CD4-positive, CD25-positive, alpha-beta regulatory T cell (primary cell): ENCODE measurements around the gene ACBD5. TPM values are rescaled to one million over a fixed set of nuclear protein-coding genes. Genes with fewer than 3 reads are reported as not detected.

ENCODE experiments used
- ATAC-seq, 2 donors: fragments of 150-1000 bp; cut with Tn5 transposase; one replicate each; pipeline ENCODE4 v1.10.0; 2021; ENCODE audit warnings: low read depth in 2 of 2, moderate number of reproducible peaks in 2 of 2, moderate library complexity in 1 of 2
- DNase-seq, 3 donors: peaks; one replicate each; pipeline versions ENCODE4 v3.0.0 to v3.0.0-alpha.2; 2012 to 2022; ENCODE audit warnings: mixed read lengths in 1 of 3
- H3K27ac ChIP-seq: one replicate; pipeline ENCODE4 v1.7.0; 2013; ENCODE audit warnings: mild to moderate bottlenecking, low read length; ENCODE audit not compliant: insufficient read depth, poor library complexity, severe bottlenecking
- H3K27me3 ChIP-seq: one replicate; pipeline ENCODE4 v1.7.0; 2013; ENCODE audit warnings: low read length; ENCODE audit not compliant: control insufficient read depth, insufficient read depth
- H3K36me3 ChIP-seq: one replicate; pipeline ENCODE4 v1.7.0; 2013; ENCODE audit warnings: mild to moderate bottlenecking, low read length, moderate library complexity; ENCODE audit not compliant: control insufficient read depth, insufficient read depth
- H3K4me1 ChIP-seq: 2 replicates; pipeline ENCODE4 v1.7.0; 2013; ENCODE audit warnings: mild to moderate bottlenecking, low read length; ENCODE audit not compliant: insufficient read depth, control insufficient read depth, poor library complexity, severe bottlenecking
- H3K4me3 ChIP-seq: one replicate; pipeline ENCODE4 v1.7.0; 2013; ENCODE audit warnings: low read depth, mild to moderate bottlenecking, low read length, moderate library complexity
- H3K9me3 ChIP-seq, 2 experiments: 1 replicate in 1 of 2; 2 replicates in 1 of 2; pipeline ENCODE4 v1.7.0; 2013; ENCODE audit warnings: low read length in 2 of 2, mild to moderate bottlenecking in 1 of 2, moderate library complexity in 1 of 2; ENCODE audit not compliant: control insufficient read depth in 2 of 2
- H3K27ac Mint-ChIP-seq, 3 donors: one replicate each; pipeline ENCODE4 v1.8.0; 2020 to 2022; ENCODE audit warnings: mild to moderate bottlenecking in 3 of 3, mixed read lengths in 3 of 3, moderate library complexity in 2 of 3
- H3K27me3 Mint-ChIP-seq: one replicate; pipeline ENCODE4 v1.8.0; 2022; ENCODE audit warnings: mild to moderate bottlenecking, mixed read lengths
- H3K36me3 Mint-ChIP-seq: one replicate; pipeline ENCODE4 v1.8.0; 2020; ENCODE audit warnings: mixed read lengths
- H3K4me1 Mint-ChIP-seq, 4 donors: one replicate each; pipeline ENCODE4 v1.8.0; 2020 to 2022; ENCODE audit warnings: mixed read lengths in 4 of 4, mild to moderate bottlenecking in 1 of 4
- H3K4me3 Mint-ChIP-seq, 4 donors: one replicate each; pipeline ENCODE4 v1.8.0; 2020 to 2022; ENCODE audit warnings: mild to moderate bottlenecking in 4 of 4, mixed read lengths in 4 of 4, moderate library complexity in 3 of 4
- H3K9me3 Mint-ChIP-seq, 7 donors: one replicate each; pipeline ENCODE4 v1.8.0; 2020 to 2022; ENCODE audit warnings: mixed read lengths in 7 of 7, mild to moderate bottlenecking in 3 of 7, moderate library complexity in 2 of 7
- polyA plus RNA-seq, 4 donors: library from polyadenylated mRNA; unstranded; fragments of 300-500 nt; fragmentation: Illumina TruSeq; gene quantifications; one replicate each; pipeline ENCODE4 v1.2.3, GENCODE V29; 2021
- total RNA-seq: library from RNA; stranded (reverse); gene quantifications from one replicate; pipeline ENCODE4 v1.2.3, GENCODE V29; 2022

ACBD5 gene
- total and polyA plus RNA-seq, 5 donors from 2014 or later, result 11.0 to 24.7 (median 11.9) TPM

- H3K36me3 ChIP-seq, result peaks cover 76% of the 10 kb centered on the region
- H3K36me3 Mint-ChIP-seq, result peaks cover 28% of the 10 kb centered on the region
- H3K4me1 Mint-ChIP-seq, result peaks cover 0 to 5% (median under 1%) of the 10 kb centered on the region in 4 donors
Observed at GRCh38 chr10:27203806-27204205, 36.8 kb downstream of the ACBD5 start.

GRCh38 chr10:27197980-27198620 lies 42.5 kb downstream of the ACBD5 start:
- Mint-ChIP-seq H3K27me3 (no peaks in the 10 kb centered on the region), H3K36me3 (peaks cover 24% of the 10 kb centered on the region), H3K4me3 (no peak overlapping the region), H3K4me1 (peaks cover 0 to 16% (median under 1%) of the 10 kb centered on the region in 4 donors), H3K9me3 (no peaks in the 10 kb centered on the region), H3K27ac (peak overlapping the region in 1 of 3 donors; percentile 2)
- Histone ChIP-seq H3K27me3 (no peaks in the 10 kb centered on the region), H3K36me3 (peaks cover 57% of the 10 kb centered on the region), H3K4me3 (no peak overlapping the region), H3K4me1 (no peaks in the 10 kb centered on the region), H3K9me3 (no peaks in the 10 kb centered on the region), H3K27ac (no peak overlapping the region)
- DNase-seq (no peak), ATAC-seq (no peak)

More at GRCh38 chr10:27203806-27204205, 36.8 kb downstream of the ACBD5 start:
- no peak for DNase-seq
- Histone ChIP-seq H3K27ac (no peak overlapping the region), H3K9me3 (no peaks in the 10 kb centered on the region), H3K27me3 (no peaks in the 10 kb centered on the region), H3K4me1 (no peaks in the 10 kb centered on the region), H3K4me3 (no peak overlapping the region)
- H3K9me3 Mint-ChIP-seq, result no peaks in the 10 kb centered on the region
- no peak for ATAC-seq
- no peak overlapping the region for H3K4me3 Mint-ChIP-seq
- no peak overlapping the region for H3K27ac Mint-ChIP-seq
- H3K27me3 Mint-ChIP-seq, result no peaks in the 10 kb centered on the region

- no peak for ATAC-seq
- no peaks in the 10 kb centered on the region for H3K27me3 Mint-ChIP-seq
- H3K27ac Mint-ChIP-seq, result no peak overlapping the region
Observed at GRCh38 chr10:27192284-27192683, 48.3 kb downstream of the ACBD5 start.

GRCh38 chr10:27190508-27190907 lies 50.1 kb downstream of the ACBD5 start:
- no peak overlapping the region for H3K27ac ChIP-seq
- H3K9me3 Mint-ChIP-seq, result no peaks in the 10 kb centered on the region
- peak overlapping the region in 1 of 3 donors; percentile 20 for H3K27ac Mint-ChIP-seq
- H3K4me3 Mint-ChIP-seq, result no peak overlapping the region
- DNase-seq (no peak), ATAC-seq (no peak)
- H3K27me3 ChIP-seq, result no peaks in the 10 kb centered on the region
- no peaks in the 10 kb centered on the region for H3K9me3 ChIP-seq
- H3K4me1 Mint-ChIP-seq, result peaks cover 0 to 4% (median 0%) of the 10 kb centered on the region in 4 donors
- H3K4me1 ChIP-seq, result no peaks in the 10 kb centered on the region
- H3K27me3 Mint-ChIP-seq, result no peaks in the 10 kb centered on the region
- H3K4me3 ChIP-seq, result no peak overlapping the region
- peaks cover 7% of the 10 kb centered on the region for H3K36me3 Mint-ChIP-seq
- H3K36me3 ChIP-seq, result peaks cover 10% of the 10 kb centered on the region

More at GRCh38 chr10:27192284-27192683, 48.3 kb downstream of the ACBD5 start:
- Mint-ChIP-seq H3K4me1 (peaks cover 0 to 4% (median 0%) of the 10 kb centered on the region in 4 donors), H3K36me3 (peaks cover 4% of the 10 kb centered on the region), H3K4me3 (no peak overlapping the region), H3K9me3 (no peaks in the 10 kb centered on the region)
- Histone ChIP-seq H3K36me3 (peaks cover 15% of the 10 kb centered on the region), H3K4me1 (no peaks in the 10 kb centered on the region), H3K9me3 (no peaks in the 10 kb centered on the region), H3K27me3 (no peaks in the 10 kb centered on the region), H3K4me3 (no peak overlapping the region), H3K27ac (no peak overlapping the region)
- no peak for DNase-seq

- Histone ChIP-seq H3K27ac (no peak overlapping the region), H3K4me1 (no peaks in the 10 kb centered on the region), H3K27me3 (no peaks in the 10 kb centered on the region), H3K4me3 (no peak overlapping the region), H3K36me3 (peaks cover 11% of the 10 kb centered on the region), H3K9me3 (no peaks in the 10 kb centered on the region)
- DNase-seq (no peak), ATAC-seq (no peak)
- Mint-ChIP-seq H3K4me3 (no peak overlapping the region), H3K36me3 (peaks cover 11% of the 10 kb centered on the region), H3K27ac (no peak overlapping the region), H3K4me1 (peaks cover 0 to 4% (median 0%) of the 10 kb centered on the region in 4 donors), H3K9me3 (peaks cover 0 to 2% (median 0%) of the 10 kb centered on the region in 7 donors), H3K27me3 (no peaks in the 10 kb centered on the region)
Observed at GRCh38 chr10:27188897-27189296, 51.7 kb downstream of the ACBD5 start.

GRCh38 chr10:27188259-27188658 lies 52.3 kb downstream of the ACBD5 start:
- H3K27ac Mint-ChIP-seq, result no peak overlapping the region
- Histone ChIP-seq H3K27me3 (no peaks in the 10 kb centered on the region), H3K36me3 (peaks cover 11% of the 10 kb centered on the region)

GRCh38 chr10:27169849-27170248 lies 70.7 kb downstream of the ACBD5 start:
- Histone ChIP-seq H3K27ac (no peak overlapping the region), H3K36me3 (peaks cover 34% of the 10 kb centered on the region), H3K27me3 (no peaks in the 10 kb centered on the region), H3K4me1 (no peaks in the 10 kb centered on the region), H3K4me3 (no peak overlapping the region), H3K9me3 (no peaks in the 10 kb centered on the region)
- peak overlapping the region in 1 of 3 donors; percentile 54 for H3K27ac Mint-ChIP-seq
- H3K4me1 Mint-ChIP-seq, result peaks cover 0 to 12% (median 0%) of the 10 kb centered on the region in 4 donors
- no peaks in the 10 kb centered on the region for H3K9me3 Mint-ChIP-seq
- no peak overlapping the region for H3K4me3 Mint-ChIP-seq
- DNase-seq (no peak), ATAC-seq (no peak)
- H3K36me3 Mint-ChIP-seq, result peaks cover 20% of the 10 kb centered on the region
- H3K27me3 Mint-ChIP-seq, result no peaks in the 10 kb centered on the region

More at GRCh38 chr10:27188259-27188658, 52.3 kb downstream of the ACBD5 start:
- Mint-ChIP-seq H3K27me3 (no peaks in the 10 kb centered on the region), H3K36me3 (peaks cover 12% of the 10 kb centered on the region), H3K9me3 (peaks cover 0 to 2% (median 0%) of the 10 kb centered on the region in 7 donors), H3K4me1 (no peaks in the 10 kb centered on the region), H3K4me3 (no peak overlapping the region)
- H3K4me1 ChIP-seq, result no peaks in the 10 kb centered on the region
- H3K4me3 ChIP-seq, result no peak overlapping the region
- ATAC-seq, result no peak
- no peaks in the 10 kb centered on the region for H3K9me3 ChIP-seq
- DNase-seq, result no peak
- no peak overlapping the region for H3K27ac ChIP-seq

- Histone ChIP-seq H3K4me3 (no peak overlapping the region), H3K9me3 (no peaks in the 10 kb centered on the region), H3K36me3 (peaks cover 16% of the 10 kb centered on the region), H3K27me3 (no peaks in the 10 kb centered on the region), H3K27ac (no peak overlapping the region), H3K4me1 (peaks cover 25% of the 10 kb centered on the region)
- H3K4me1 Mint-ChIP-seq, result peaks cover 8 to 30% (median 19%) of the 10 kb centered on the region in 4 donors
- ATAC-seq, result no peak
- peaks cover 24% of the 10 kb centered on the region for H3K36me3 Mint-ChIP-seq
- H3K9me3 Mint-ChIP-seq, result no peaks in the 10 kb centered on the region
- H3K27ac Mint-ChIP-seq, result no peak overlapping the region
- peaks cover 13% of the 10 kb centered on the region for H3K27me3 Mint-ChIP-seq
- H3K4me3 Mint-ChIP-seq, result peak overlapping the region in 3 of 4 donors; percentile 25 to 77 (median 33)
- DNase-seq, result no peak
Observed at GRCh38 chr10:27158421-27158820, 82.2 kb downstream of the ACBD5 start.
